Measurements from ENCODE around the gene MTURN.

MTURN gene

DNA sequence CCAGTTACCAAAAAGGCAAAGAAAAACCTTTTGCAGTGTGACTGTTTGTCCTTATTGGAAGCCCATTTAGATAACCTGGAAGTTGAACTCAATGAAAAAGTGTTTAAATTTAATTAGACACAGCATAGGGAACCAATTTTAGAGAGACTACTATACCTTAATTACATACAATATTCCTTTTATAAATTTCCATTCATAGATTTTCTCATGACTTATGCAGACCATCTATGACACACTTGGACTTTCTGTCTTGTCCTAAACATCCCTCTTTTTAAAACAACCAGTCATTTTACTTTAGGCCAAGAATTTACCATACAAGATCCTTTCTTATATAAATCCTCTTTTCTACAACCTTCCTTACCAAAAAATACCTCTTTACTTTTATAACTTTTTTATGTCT lies 61.6 kb downstream of the MTURN start:
- ATAC-seq = no peak
- TF ChIP-seq ZC3H10 (CRISPR knock-in tag; IDR thresholded peaks at IDR 0.05) (no peak), ARNTL (CRISPR knock-in tag; IDR thresholded peaks at IDR 0.05; ENCODE audit: borderline replicate concordance, low read depth) (no peak), PPARA (CRISPR knock-in tag; IDR thresholded peaks at IDR 0.05; ENCODE audit: borderline replicate concordance) (no peak), TCF4 (CRISPR knock-in tag; IDR thresholded peaks at IDR 0.05; ENCODE audit: borderline replicate concordance) (no peak)

DNA sequence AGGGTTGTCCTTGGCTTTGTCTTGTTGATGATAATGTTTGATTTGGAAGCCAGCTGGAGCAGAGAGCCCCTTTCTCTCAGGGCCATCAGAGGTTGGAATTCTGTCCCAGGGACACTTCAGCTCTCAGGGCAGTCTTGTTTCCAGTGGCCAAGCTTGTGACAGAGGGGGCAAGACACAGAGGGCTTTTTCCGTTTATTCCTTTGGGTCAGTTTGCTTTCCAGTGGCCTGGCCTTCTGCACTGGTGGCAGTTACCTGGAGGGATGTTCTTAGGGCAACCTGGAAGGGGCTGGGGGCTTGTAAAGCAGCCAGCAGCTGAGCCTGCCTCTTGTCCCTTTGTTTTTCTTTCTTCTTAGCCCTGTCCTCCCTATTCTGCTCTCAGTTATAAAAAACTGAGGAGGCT lies 62.7 kb downstream of the MTURN start:
- TF ChIP-seq, protein P1, sequence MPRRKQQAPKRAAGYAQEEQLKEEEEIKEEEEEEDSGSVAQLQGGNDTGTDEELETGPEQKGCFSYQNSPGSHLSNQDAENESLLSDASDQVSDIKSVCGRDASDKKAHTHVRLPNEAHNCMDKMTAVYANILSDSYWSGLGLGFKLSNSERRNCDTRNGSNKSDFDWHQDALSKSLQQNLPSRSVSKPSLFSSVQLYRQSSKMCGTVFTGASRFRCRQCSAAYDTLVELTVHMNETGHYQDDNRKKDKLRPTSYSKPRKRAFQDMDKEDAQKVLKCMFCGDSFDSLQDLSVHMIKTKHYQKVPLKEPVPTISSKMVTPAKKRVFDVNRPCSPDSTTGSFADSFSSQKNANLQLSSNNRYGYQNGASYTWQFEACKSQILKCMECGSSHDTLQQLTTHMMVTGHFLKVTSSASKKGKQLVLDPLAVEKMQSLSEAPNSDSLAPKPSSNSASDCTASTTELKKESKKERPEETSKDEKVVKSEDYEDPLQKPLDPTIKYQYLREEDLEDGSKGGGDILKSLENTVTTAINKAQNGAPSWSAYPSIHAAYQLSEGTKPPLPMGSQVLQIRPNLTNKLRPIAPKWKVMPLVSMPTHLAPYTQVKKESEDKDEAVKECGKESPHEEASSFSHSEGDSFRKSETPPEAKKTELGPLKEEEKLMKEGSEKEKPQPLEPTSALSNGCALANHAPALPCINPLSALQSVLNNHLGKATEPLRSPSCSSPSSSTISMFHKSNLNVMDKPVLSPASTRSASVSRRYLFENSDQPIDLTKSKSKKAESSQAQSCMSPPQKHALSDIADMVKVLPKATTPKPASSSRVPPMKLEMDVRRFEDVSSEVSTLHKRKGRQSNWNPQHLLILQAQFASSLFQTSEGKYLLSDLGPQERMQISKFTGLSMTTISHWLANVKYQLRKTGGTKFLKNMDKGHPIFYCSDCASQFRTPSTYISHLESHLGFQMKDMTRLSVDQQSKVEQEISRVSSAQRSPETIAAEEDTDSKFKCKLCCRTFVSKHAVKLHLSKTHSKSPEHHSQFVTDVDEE (CRISPR knock-in tag; IDR thresholded peaks at IDR 0.05) = no peak
- TF ChIP-seq ZC3H10 (CRISPR knock-in tag; IDR thresholded peaks at IDR 0.05) (no peak), ZNF8 (CRISPR knock-in tag; IDR thresholded peaks at IDR 0.05) (no peak), SNAI2 (CRISPR knock-in tag; IDR thresholded peaks at IDR 0.05) (no peak), ZFP30 (CRISPR knock-in tag; IDR thresholded peaks at IDR 0.05) (no peak), ISL1 (CRISPR knock-in tag; IDR thresholded peaks at IDR 0.05) (no peak), ZFP3 (CRISPR knock-in tag; IDR thresholded peaks at IDR 0.05) (no peak), GLIS3 (CRISPR knock-in tag; IDR thresholded peaks at IDR 0.05) (no peak), BACH2 (CRISPR knock-in tag; IDR thresholded peaks at IDR 0.05; ENCODE audit: borderline replicate concordance) (no peak), ZNF565 (CRISPR knock-in tag; conservative IDR thresholded peaks at IDR 0.05; ENCODE audit: low read depth) (no peak), ESRRG (CRISPR knock-in tag; IDR thresholded peaks at IDR 0.05) (no peak), CSDC2 (CRISPR knock-in tag; IDR thresholded peaks at IDR 0.05) (no peak), PATZ1 (CRISPR knock-in tag; IDR thresholded peaks at IDR 0.05; ENCODE audit: borderline replicate concordance) (no peak)
- TF ChIP-seq, protein P2, sequence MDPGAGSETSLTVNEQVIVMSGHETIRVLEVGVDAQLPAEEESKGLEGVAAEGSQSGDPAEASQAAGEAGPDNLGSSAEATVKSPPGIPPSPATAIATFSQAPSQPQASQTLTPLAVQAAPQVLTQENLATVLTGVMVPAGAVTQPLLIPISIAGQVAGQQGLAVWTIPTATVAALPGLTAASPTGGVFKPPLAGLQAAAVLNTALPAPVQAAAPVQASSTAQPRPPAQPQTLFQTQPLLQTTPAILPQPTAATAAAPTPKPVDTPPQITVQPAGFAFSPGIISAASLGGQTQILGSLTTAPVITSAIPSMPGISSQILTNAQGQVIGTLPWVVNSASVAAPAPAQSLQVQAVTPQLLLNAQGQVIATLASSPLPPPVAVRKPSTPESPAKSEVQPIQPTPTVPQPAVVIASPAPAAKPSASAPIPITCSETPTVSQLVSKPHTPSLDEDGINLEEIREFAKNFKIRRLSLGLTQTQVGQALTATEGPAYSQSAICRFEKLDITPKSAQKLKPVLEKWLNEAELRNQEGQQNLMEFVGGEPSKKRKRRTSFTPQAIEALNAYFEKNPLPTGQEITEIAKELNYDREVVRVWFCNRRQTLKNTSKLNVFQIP (CRISPR knock-in tag; IDR thresholded peaks at IDR 0.05; ENCODE audit: borderline replicate concordance, low read depth) = no peak

DNA sequence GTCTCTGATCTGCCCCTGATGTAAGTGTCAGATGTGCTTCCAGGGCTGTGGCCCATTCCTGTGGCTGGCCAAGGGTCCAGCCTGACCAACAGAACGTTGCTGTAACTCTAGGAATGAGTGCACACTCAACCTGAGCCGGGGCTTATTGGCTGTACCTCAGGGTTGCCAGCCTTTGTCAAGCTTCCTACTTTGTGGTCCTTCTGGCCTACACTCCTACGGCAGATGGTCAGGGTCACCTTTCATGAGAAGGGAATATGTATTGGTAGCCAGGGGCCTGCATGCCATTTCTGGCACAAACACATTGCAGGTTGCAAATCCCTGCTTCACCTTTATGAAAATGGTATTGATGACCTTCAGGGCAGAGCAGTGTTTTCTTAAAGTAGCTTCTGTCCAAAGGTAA lies 64.5 kb downstream of the MTURN start:
- ATAC-seq = no peak
- TF ChIP-seq TCF4 (CRISPR knock-in tag; IDR thresholded peaks at IDR 0.05; ENCODE audit: borderline replicate concordance) = no peak
- TF ChIP-seq ESRRG (CRISPR knock-in tag; IDR thresholded peaks at IDR 0.05) = no peak
- no peak for TF ChIP-seq ZFP3 (CRISPR knock-in tag; IDR thresholded peaks at IDR 0.05)
- no peak for TF ChIP-seq GLIS3 (CRISPR knock-in tag; IDR thresholded peaks at IDR 0.05)
- TF ChIP-seq ZNF565 (CRISPR knock-in tag; conservative IDR thresholded peaks at IDR 0.05; ENCODE audit: low read depth) = no peak
- TF ChIP-seq, protein P1 (CRISPR knock-in tag; IDR thresholded peaks at IDR 0.05) = no peak
- TF ChIP-seq CREB5 (CRISPR knock-in tag; IDR thresholded peaks at IDR 0.05; ENCODE audit: low read depth) = no peak
- no peak for TF ChIP-seq PPARA (CRISPR knock-in tag; IDR thresholded peaks at IDR 0.05; ENCODE audit: borderline replicate concordance)
- TF ChIP-seq SNAI2 (CRISPR knock-in tag; IDR thresholded peaks at IDR 0.05) = no peak
- no peak for TF ChIP-seq CSRNP3 (CRISPR knock-in tag; IDR thresholded peaks at IDR 0.05)
- TF ChIP-seq ZFP30 (CRISPR knock-in tag; IDR thresholded peaks at IDR 0.05) = no peak

More for the DNA sequence above, 62.7 kb downstream of the MTURN start:
- ATAC-seq = no peak
